Vagina (tissue), 2 donors: ENCODE data around the gene NACA2.

Experiments
- POLR2A ChIP-seq, 2 donors: fragments of 450-650 bp; IDR thresholded peaks; one replicate each; pipeline ENCODE4 v1.6.1; 2017; ENCODE audit warnings: antibody characterized with exemption in 2 of 2, mild to moderate bottlenecking in 2 of 2, moderate library complexity in 2 of 2
- POLR2AphosphoS5 ChIP-seq, 2 donors: sonication (generic); formaldehyde crosslinking; IDR thresholded peaks; one replicate each; pipeline ENCODE4 v1.9.0; 2017; ENCODE audit warnings: antibody characterized with exemption in 2 of 2, mild to moderate bottlenecking in 2 of 2, low read depth in 1 of 2; ENCODE audit not compliant: insufficient read depth in 1 of 2
- TF ChIP-seq, protein P1 (sequence below), 3 experiments: fragments of 450-650 bp in 2 of 3; fragments of 200-600 bp in 1 of 3; sonication (generic) in 1 of 3; IDR thresholded peaks; one replicate each; pipeline ENCODE4 v1.5.1; 2017 to 2019; ENCODE audit warnings: antibody characterized with exemption in 3 of 3, mild to moderate bottlenecking in 2 of 3, moderate library complexity in 2 of 3

DNA sequence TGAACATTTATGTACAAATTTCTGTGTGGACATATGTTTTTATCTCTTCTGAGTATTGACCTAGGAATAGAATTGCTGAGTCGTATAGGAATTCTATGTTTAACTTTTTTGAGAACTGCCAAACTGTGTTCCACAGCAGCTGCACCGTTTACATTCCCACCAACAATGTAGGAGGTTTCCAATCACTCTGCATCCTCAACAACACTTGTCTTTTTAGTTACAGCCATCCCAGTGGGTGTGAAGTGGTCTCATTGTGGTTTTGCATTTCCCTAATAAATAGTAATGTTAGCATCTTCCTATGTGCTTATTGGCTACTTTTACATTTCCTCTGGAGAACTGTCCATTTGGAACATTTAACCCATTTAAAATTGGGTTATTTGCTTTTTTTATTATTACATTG is 36.6 kb upstream of the NACA2 start:
- TF ChIP-seq, protein P1, sequence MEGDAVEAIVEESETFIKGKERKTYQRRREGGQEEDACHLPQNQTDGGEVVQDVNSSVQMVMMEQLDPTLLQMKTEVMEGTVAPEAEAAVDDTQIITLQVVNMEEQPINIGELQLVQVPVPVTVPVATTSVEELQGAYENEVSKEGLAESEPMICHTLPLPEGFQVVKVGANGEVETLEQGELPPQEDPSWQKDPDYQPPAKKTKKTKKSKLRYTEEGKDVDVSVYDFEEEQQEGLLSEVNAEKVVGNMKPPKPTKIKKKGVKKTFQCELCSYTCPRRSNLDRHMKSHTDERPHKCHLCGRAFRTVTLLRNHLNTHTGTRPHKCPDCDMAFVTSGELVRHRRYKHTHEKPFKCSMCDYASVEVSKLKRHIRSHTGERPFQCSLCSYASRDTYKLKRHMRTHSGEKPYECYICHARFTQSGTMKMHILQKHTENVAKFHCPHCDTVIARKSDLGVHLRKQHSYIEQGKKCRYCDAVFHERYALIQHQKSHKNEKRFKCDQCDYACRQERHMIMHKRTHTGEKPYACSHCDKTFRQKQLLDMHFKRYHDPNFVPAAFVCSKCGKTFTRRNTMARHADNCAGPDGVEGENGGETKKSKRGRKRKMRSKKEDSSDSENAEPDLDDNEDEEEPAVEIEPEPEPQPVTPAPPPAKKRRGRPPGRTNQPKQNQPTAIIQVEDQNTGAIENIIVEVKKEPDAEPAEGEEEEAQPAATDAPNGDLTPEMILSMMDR (IDR thresholded peaks at IDR 0.05), result no peak
- TF ChIP-seq POLR2A (IDR thresholded peaks at IDR 0.05) (no peak), POLR2AphosphoS5 (IDR thresholded peaks at IDR 0.05; ENCODE audit: insufficient read depth in 1 of 2, low read depth in 1 of 2) (no peak)
